Measurements from ENCODE around the gene RNF208. TPM values are rescaled to one million over a fixed set of nuclear protein-coding genes. Genes with fewer than 3 reads are reported as not detected.

RNF208 gene
- polyA plus RNA-seq, 1 of the 3 experiments (the other 2 are of a cell fraction), result 2.7 TPM

DNA sequence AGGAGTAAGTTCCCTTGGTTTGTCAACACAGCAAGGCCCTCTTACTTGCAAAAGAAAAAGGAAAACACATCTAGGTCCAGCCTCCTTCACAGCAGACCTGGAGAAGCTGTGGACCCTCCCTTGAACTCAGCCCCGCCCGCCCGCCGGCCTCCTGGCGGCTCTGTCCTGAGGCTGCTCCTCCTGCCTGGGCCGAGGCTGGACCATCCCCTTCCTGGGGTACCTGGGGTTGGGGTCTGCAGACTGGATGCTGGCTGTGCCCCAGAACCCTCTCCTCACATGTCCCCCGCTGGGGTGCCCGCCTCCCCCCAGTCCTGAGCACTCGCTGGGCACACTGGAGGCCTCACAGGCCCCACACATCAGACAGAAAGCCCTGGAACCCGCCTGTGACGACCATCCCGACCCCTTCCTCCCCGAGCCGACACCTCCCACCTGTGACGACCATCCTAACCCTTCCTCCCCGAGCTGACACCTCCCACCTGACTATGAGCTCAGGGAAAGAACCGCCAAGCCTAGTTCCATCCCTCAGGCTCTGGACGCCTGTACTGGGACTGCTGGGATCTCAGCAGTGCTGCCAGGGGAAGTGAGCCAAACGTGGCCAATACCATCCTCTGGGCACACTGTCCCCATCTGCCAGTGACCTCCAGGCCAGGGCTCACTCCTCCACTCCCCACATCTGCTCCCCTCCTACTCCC lies 43.0 kb downstream of the RNF208 start:
- no peak overlapping the region for H3K4me2 ChIP-seq
- no peak for TF ChIP-seq ELF1 (IDR thresholded peaks at IDR 0.05)
- no peak for TF ChIP-seq GABPA (IDR thresholded peaks at IDR 0.05; ENCODE audit: low read depth)
- TF ChIP-seq TCF12 (IDR thresholded peaks at IDR 0.05), result no peak
- TF ChIP-seq, protein P1, sequence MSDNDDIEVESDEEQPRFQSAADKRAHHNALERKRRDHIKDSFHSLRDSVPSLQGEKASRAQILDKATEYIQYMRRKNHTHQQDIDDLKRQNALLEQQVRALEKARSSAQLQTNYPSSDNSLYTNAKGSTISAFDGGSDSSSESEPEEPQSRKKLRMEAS (IDR thresholded peaks at IDR 0.05; ENCODE audit: low read depth), result no peak
- TF ChIP-seq TEAD4 (IDR thresholded peaks at IDR 0.05; ENCODE audit: borderline replicate concordance, insufficient read depth), result no peak
- no peak for TF ChIP-seq RXRA (IDR thresholded peaks at IDR 0.05; ENCODE audit: borderline replicate concordance, low read depth)
- no peak for TF ChIP-seq YY1 (IDR thresholded peaks at IDR 0.05; ENCODE audit: low read depth)
- TF ChIP-seq CHD2 (IDR thresholded peaks at IDR 0.05; ENCODE audit: low read length, partially characterized antibody), result no peak
- TF ChIP-seq EZH2phosphoT487 (IDR thresholded peaks at IDR 0.05; ENCODE audit: borderline replicate concordance, low read depth), result no peak
- no peak for TF ChIP-seq FOXM1 (IDR thresholded peaks at IDR 0.05; ENCODE audit: low read depth)
- TF ChIP-seq SMC3 (IDR thresholded peaks at IDR 0.05; ENCODE audit: low read depth, low read length), result no peak
- no peaks in the 10 kb centered on the region for H3F3A ChIP-seq (replicated peaks; ENCODE audit: insufficient read depth)
- no peak overlapping the region for H2AFZ ChIP-seq (ENCODE audit: low read depth)
- H4K20me1 ChIP-seq (ENCODE audit: insufficient read depth), result no peaks in the 10 kb centered on the region
- no peak overlapping the region for H3K9ac ChIP-seq
- H3K9me2 ChIP-seq, result no peaks in the 10 kb centered on the region
- CTCF ChIA-PET, result interaction anchor here (1.4 kb wide), 1 partner anchor 58 kb away, joined by 5 read pairs; no protein-coding TSS in a partner anchor
- POLR2A ChIA-PET, result no interaction called here
- no peak overlapping the region for H3K4me3 ChIP-seq (ENCODE audit: low read depth in 2 of 2, low read length in 1 of 2)
- WGBS (ENCODE audit: low lambda C conversion rate), result 90% methylated on average over 16 of the region's 19 CpGs
- H3K79me2 ChIP-seq (ENCODE audit: insufficient read depth), result no peaks in the 10 kb centered on the region
- H3K27me3 ChIP-seq (ENCODE audit: insufficient read depth), result no peaks in the 10 kb centered on the region
- DNase-seq, result no peak
- H3K9me3 ChIP-seq, result no peaks in the 10 kb centered on the region
- H3K4me1 ChIP-seq (ENCODE audit: control insufficient read depth in 1 of 2, insufficient read depth in 2 of 2, low read depth in 1 of 2, low read length in 1 of 2), result peaks cover 0 to 4% of the 10 kb centered on the region in 2 experiments; a peak in 1 of 4 replicates
- H3K27ac ChIP-seq (ENCODE audit: low read depth in 2 of 2, low read length in 1 of 2), result no peak overlapping the region
- H3K36me3 ChIP-seq (replicated peaks in 1 of 2; ENCODE audit: control insufficient read depth in 1 of 2, insufficient read depth in 2 of 2, low read length in 1 of 2), result peaks cover 0 to 53% of the 10 kb centered on the region in 2 experiments

DNA sequence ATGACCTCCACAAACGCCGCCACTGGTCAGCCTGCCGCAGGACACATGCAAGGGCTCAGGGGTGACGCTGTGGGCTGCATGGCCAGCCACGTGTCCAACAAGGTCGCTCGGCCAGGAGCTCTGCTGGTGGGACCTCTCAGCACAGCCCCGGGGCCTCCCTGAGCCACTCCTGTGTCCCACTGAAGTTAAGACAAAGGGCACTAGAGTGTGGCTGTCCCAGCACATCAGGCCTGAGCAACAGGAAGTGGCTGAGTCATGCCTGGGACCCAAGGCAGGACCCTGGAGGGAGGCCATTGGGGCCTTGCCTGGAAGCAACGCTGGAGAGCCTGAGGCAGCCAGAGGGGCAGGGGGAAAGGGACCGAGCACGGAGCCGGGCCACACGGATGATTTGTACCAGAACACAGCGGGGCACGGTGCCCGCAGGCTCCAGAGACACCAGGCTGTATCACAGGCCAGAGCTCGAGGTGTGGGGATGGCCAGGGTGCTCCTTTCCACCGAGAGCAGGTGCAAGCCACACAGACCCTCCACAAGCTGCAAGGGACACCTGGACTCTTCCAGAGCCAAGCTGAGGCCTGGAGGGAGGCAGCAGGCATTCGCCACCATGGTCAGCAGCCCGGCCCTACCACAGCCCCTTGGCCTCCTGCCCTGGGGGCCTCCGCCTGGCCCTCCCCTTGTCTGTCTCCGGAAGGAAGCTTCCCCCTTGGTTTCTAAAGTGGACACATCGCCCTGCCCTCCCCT lies 43.7 kb downstream of the RNF208 start:
- Histone ChIP-seq H3K27ac (ENCODE audit: low read depth in 2 of 2, low read length in 1 of 2) (no peak overlapping the region), H3K4me2 (no peak overlapping the region), H3K9ac (no peak overlapping the region), H2AFZ (ENCODE audit: low read depth) (no peak overlapping the region), H4K20me1 (ENCODE audit: insufficient read depth) (no peaks in the 10 kb centered on the region), H3K4me1 (ENCODE audit: control insufficient read depth in 1 of 2, insufficient read depth in 2 of 2, low read depth in 1 of 2, low read length in 1 of 2) (peaks cover 0 to 11% of the 10 kb centered on the region in 2 experiments; a peak in 1 of 4 replicates), H3K79me2 (ENCODE audit: insufficient read depth) (no peaks in the 10 kb centered on the region), H3K9me2 (no peaks in the 10 kb centered on the region), H3K4me3 (ENCODE audit: low read depth in 2 of 2, low read length in 1 of 2) (no peak overlapping the region), H3F3A (replicated peaks; ENCODE audit: insufficient read depth) (no peaks in the 10 kb centered on the region), H3K27me3 (ENCODE audit: insufficient read depth) (no peaks in the 10 kb centered on the region), H3K9me3 (no peaks in the 10 kb centered on the region), H3K36me3 (replicated peaks in 1 of 2; ENCODE audit: control insufficient read depth in 1 of 2, insufficient read depth in 2 of 2, low read length in 1 of 2) (peaks cover 0 to 46% of the 10 kb centered on the region in 2 experiments)
- WGBS (ENCODE audit: low lambda C conversion rate), result 88% methylated on average over 15 of the region's 23 CpGs
- POLR2A ChIA-PET, result no interaction called here
- no peak for DNase-seq
- CTCF ChIA-PET, result interaction anchor here (1.4 kb wide), 1 partner anchor 58 kb away, joined by 5 read pairs; no protein-coding TSS in a partner anchor
- TF ChIP-seq, protein P2, sequence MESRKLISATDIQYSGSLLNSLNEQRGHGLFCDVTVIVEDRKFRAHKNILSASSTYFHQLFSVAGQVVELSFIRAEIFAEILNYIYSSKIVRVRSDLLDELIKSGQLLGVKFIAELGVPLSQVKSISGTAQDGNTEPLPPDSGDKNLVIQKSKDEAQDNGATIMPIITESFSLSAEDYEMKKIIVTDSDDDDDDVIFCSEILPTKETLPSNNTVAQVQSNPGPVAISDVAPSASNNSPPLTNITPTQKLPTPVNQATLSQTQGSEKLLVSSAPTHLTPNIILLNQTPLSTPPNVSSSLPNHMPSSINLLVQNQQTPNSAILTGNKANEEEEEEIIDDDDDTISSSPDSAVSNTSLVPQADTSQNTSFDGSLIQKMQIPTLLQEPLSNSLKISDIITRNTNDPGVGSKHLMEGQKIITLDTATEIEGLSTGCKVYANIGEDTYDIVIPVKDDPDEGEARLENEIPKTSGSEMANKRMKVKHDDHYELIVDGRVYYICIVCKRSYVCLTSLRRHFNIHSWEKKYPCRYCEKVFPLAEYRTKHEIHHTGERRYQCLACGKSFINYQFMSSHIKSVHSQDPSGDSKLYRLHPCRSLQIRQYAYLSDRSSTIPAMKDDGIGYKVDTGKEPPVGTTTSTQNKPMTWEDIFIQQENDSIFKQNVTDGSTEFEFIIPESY (IDR thresholded peaks at IDR 0.05; ENCODE audit: borderline replicate concordance, low read depth), result no peak
- no peak for TF ChIP-seq EZH2phosphoT487 (IDR thresholded peaks at IDR 0.05; ENCODE audit: borderline replicate concordance, low read depth)
- TF ChIP-seq, protein P3, sequence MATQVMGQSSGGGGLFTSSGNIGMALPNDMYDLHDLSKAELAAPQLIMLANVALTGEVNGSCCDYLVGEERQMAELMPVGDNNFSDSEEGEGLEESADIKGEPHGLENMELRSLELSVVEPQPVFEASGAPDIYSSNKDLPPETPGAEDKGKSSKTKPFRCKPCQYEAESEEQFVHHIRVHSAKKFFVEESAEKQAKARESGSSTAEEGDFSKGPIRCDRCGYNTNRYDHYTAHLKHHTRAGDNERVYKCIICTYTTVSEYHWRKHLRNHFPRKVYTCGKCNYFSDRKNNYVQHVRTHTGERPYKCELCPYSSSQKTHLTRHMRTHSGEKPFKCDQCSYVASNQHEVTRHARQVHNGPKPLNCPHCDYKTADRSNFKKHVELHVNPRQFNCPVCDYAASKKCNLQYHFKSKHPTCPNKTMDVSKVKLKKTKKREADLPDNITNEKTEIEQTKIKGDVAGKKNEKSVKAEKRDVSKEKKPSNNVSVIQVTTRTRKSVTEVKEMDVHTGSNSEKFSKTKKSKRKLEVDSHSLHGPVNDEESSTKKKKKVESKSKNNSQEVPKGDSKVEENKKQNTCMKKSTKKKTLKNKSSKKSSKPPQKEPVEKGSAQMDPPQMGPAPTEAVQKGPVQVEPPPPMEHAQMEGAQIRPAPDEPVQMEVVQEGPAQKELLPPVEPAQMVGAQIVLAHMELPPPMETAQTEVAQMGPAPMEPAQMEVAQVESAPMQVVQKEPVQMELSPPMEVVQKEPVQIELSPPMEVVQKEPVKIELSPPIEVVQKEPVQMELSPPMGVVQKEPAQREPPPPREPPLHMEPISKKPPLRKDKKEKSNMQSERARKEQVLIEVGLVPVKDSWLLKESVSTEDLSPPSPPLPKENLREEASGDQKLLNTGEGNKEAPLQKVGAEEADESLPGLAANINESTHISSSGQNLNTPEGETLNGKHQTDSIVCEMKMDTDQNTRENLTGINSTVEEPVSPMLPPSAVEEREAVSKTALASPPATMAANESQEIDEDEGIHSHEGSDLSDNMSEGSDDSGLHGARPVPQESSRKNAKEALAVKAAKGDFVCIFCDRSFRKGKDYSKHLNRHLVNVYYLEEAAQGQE (IDR thresholded peaks at IDR 0.05; ENCODE audit: low read depth, low read length), result no peak
- no peak for TF ChIP-seq RXRA (IDR thresholded peaks at IDR 0.05; ENCODE audit: borderline replicate concordance, low read depth)

Data from SK-N-SH (cell line).